ENCODE results near the gene DCBLD1.

The DCBLD1 gene

DNA sequence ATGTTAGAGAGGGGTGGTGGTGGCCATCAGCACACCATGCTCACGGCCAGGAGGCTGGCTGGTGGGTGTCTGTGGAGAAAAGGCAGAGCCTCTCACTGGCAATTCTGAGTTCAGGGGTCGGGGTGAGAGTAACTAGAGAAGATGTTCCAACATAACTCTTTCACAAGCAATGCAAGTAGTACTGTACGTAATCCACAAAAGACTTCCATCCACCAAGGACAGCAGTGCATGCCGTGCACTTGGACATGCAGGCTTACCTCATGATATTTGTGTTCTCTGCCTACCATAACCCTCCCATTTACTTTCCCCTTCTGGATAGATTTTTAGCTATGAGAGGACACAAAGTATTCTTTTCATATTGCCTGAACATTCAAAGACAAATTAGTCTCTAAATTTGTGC lies 51.3 kb downstream of the DCBLD1 start:
- Histone ChIP-seq H3F3A (ENCODE audit: control insufficient read depth, insufficient read depth) (no peaks in the 10 kb centered on the region), H4K20me1 (ENCODE audit: control insufficient read depth, insufficient read depth, low read depth, low read length) (no peaks in the 10 kb centered on the region), H3K4me2 (ENCODE audit: low read length) (no peak overlapping the region), H3K4me1 (ENCODE audit: control insufficient read depth, low read length) (no peaks in the 10 kb centered on the region), H3K79me2 (ENCODE audit: control insufficient read depth, low read length) (no peaks in the 10 kb centered on the region), H3K27ac (ENCODE audit: low read depth, low read length) (no peak overlapping the region), H3K4me3 (ENCODE audit: low read length) (no peak overlapping the region), H3K9me3 (ENCODE audit: control insufficient read depth, insufficient read depth, low read length) (no peaks in the 10 kb centered on the region), H3K9me2 (replicated peaks; ENCODE audit: control insufficient read depth, low read length) (no peaks in the 10 kb centered on the region), H3K27me3 (ENCODE audit: control insufficient read depth, low read length) (peaks cover 3% of the 10 kb centered on the region), H3K36me3 (ENCODE audit: control insufficient read depth, low read length) (no peaks in the 10 kb centered on the region)
- TF ChIP-seq, protein P1, sequence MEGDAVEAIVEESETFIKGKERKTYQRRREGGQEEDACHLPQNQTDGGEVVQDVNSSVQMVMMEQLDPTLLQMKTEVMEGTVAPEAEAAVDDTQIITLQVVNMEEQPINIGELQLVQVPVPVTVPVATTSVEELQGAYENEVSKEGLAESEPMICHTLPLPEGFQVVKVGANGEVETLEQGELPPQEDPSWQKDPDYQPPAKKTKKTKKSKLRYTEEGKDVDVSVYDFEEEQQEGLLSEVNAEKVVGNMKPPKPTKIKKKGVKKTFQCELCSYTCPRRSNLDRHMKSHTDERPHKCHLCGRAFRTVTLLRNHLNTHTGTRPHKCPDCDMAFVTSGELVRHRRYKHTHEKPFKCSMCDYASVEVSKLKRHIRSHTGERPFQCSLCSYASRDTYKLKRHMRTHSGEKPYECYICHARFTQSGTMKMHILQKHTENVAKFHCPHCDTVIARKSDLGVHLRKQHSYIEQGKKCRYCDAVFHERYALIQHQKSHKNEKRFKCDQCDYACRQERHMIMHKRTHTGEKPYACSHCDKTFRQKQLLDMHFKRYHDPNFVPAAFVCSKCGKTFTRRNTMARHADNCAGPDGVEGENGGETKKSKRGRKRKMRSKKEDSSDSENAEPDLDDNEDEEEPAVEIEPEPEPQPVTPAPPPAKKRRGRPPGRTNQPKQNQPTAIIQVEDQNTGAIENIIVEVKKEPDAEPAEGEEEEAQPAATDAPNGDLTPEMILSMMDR (IDR thresholded peaks at IDR 0.05; ENCODE audit: low read depth, low read length, poor library complexity, severe bottlenecking): no peak
- TF ChIP-seq EZH2phosphoT487 (IDR thresholded peaks at IDR 0.05; ENCODE audit: borderline replicate concordance, low read length): no peak

DNA sequence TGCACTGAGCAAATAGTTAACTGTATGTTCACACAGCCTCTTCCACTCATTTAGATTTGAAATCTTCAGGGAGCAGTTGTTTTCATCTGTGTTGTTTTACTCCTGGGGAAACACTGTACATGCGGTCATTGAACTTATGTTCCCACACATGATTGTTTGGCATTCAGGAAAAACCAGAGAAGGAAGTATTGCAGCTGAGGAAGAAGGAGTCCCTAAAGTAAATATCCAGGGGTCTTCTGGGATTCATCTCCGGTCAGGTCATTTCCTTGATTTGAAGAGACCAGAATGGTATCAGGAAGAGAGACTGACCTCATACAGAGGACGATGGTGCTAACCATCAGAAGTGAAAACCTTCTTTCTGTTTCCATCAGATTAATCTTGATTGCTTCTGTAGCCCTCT lies 52.5 kb downstream of the DCBLD1 start:
- no peaks in the 10 kb centered on the region for H3K36me3 ChIP-seq (ENCODE audit: control insufficient read depth, low read length)

DNA sequence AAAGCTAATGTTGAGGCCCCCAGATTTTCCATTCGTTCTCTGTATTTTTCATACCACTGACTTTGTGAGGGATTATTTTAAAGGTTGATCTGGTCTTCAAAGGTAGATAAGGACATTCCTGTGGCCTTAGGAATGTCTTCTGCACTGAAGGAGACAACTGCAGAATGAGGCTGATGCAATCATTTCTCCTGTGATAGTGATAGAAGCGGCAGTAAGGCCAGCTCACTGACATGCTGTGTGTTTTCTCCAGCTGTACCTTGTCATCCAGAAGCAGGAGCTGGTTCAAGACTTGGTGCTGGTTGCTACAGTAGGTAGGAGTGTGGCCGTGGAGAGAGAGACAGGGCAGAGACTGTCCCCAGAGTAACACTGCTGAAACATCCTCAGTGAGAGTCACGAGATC lies 53.8 kb downstream of the DCBLD1 start:
- H3K4me2 ChIP-seq (ENCODE audit: low read length): no peak overlapping the region
- H3K27me3 ChIP-seq (ENCODE audit: control insufficient read depth, low read length): peaks cover 3% of the 10 kb centered on the region
- TF ChIP-seq, protein P1 (IDR thresholded peaks at IDR 0.05; ENCODE audit: low read depth, low read length, poor library complexity, severe bottlenecking): no peak
- TF ChIP-seq EZH2phosphoT487 (IDR thresholded peaks at IDR 0.05; ENCODE audit: borderline replicate concordance, low read length): no peak
- H3K27ac ChIP-seq (ENCODE audit: low read depth, low read length): no peak overlapping the region
- no peaks in the 10 kb centered on the region for H3K9me2 ChIP-seq (replicated peaks; ENCODE audit: control insufficient read depth, low read length)
- H3K9me3 ChIP-seq (ENCODE audit: control insufficient read depth, insufficient read depth, low read length): no peaks in the 10 kb centered on the region
- no peak overlapping the region for H3K4me3 ChIP-seq (ENCODE audit: low read length)
- H4K20me1 ChIP-seq (ENCODE audit: control insufficient read depth, insufficient read depth, low read depth, low read length): no peaks in the 10 kb centered on the region
- H3F3A ChIP-seq (ENCODE audit: control insufficient read depth, insufficient read depth): no peaks in the 10 kb centered on the region
- no peaks in the 10 kb centered on the region for H3K4me1 ChIP-seq (ENCODE audit: control insufficient read depth, low read length)
- H3K79me2 ChIP-seq (ENCODE audit: control insufficient read depth, low read length): no peaks in the 10 kb centered on the region
- no peaks in the 10 kb centered on the region for H3K36me3 ChIP-seq (ENCODE audit: control insufficient read depth, low read length)

More for the DNA sequence above, 52.5 kb downstream of the DCBLD1 start:
- Histone ChIP-seq H3K79me2 (ENCODE audit: control insufficient read depth, low read length) (no peaks in the 10 kb centered on the region), H3K9me2 (replicated peaks; ENCODE audit: control insufficient read depth, low read length) (no peaks in the 10 kb centered on the region), H3K4me2 (ENCODE audit: low read length) (no peak overlapping the region), H3K27me3 (ENCODE audit: control insufficient read depth, low read length) (peaks cover 3% of the 10 kb centered on the region), H3K27ac (ENCODE audit: low read depth, low read length) (no peak overlapping the region), H3K4me1 (ENCODE audit: control insufficient read depth, low read length) (no peaks in the 10 kb centered on the region), H3K4me3 (ENCODE audit: low read length) (no peak overlapping the region), H4K20me1 (ENCODE audit: control insufficient read depth, insufficient read depth, low read depth, low read length) (no peaks in the 10 kb centered on the region), H3K9me3 (ENCODE audit: control insufficient read depth, insufficient read depth, low read length) (no peaks in the 10 kb centered on the region), H3F3A (ENCODE audit: control insufficient read depth, insufficient read depth) (no peaks in the 10 kb centered on the region)
- no peak for TF ChIP-seq EZH2phosphoT487 (IDR thresholded peaks at IDR 0.05; ENCODE audit: borderline replicate concordance, low read length)
- TF ChIP-seq, protein P1 (IDR thresholded peaks at IDR 0.05; ENCODE audit: low read depth, low read length, poor library complexity, severe bottlenecking): no peak
